GM19023 (cell line): ENCODE measurements around the gene NAA35.
"Not testable (repeated sequence)": the region's sequence is repeated elsewhere in the genome, so short reads cannot be mapped to it uniquely, and the experiment has no call there.

Source experiments
- ATAC-seq: cut with Tn5 transposase; IDR thresholded peaks from one replicate; pipeline ENCODE4 v1.9.1; 2021; ENCODE audit warnings: mild to moderate bottlenecking, moderate library complexity; ENCODE audit not compliant: unreplicated experiment

NAA35 gene

DNA sequence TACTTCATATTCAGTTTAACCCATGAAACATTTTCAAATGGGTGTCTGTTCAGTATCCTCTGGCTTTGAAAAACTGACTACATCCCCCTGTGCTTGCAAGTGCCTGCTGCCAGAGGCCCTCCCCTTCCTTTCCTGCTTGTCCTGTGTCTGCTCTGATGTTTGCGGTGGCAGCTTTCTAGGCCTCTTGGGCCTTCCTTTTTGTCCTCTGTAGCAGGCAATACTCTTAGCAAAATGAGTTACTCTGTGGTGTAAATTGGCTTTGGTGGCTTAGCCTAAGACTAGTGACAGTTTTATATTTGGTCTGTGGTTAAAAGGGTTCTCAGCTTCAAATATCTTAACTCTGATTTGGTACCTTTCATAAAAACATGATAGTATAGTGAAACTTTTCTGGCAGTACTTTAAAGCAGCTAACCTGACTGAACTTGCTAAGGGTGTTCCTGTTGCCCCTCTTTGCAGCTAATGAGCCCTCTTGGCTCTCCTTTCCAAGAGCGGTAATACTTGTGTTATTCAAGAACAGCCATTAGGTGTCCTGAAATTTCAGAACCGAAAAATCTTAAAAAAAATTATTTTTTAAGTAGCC lies 81.8 kb downstream of the NAA35 start:
- no peak for ATAC-seq

DNA sequence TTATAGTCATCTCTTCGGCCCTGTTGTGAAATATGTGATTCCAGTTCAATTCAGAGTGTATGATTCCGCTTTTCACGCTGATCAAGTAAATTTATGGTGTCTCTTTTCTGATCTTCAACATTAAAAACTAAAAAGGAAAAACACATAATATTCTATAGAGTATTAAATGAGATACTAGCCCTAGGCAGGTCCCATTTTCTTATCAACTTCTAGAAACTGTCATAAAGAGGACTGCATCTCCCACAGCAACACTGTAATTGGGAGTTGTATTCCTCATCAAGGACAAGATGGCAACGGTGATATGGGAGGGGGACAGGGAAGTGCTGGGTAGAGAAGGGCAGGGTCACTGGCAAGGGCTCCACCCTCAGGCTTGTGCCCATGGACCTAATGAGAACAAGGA lies 86.8 kb downstream of the NAA35 start:
- no peak for ATAC-seq

GRCh38 chr9:86034863-86035734 lies 94.2 kb downstream of the NAA35 start:
- no peak for ATAC-seq

DNA sequence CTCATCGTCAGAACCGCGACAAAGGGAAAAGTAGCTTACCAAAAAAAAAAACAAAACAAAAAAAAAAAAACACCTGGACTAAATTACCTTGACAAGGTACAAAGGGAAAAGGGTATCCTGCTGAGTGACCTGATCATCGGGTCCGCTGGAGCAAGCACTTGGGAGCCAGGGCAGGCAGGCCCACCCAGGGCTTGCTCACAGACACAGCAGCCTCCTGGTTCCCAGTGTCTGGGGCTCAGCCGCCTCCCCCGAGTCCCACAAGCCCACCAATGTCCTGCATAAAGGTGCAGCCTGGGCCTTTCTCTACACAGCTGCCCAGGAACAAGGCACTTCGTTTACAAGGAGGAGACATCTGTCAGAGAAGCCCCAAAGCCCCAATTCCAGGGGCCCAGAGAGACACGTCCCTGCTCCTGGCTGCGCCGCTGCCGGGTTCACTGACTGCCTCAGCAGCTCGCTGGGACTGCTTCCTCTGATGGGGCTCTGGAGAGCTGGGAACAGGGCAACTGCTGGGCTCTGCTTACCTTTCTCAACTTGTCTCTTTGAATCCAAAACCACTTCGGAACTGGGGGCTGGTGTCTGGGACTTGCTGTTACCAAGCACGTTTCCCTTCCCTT lies 95.0 kb downstream of the NAA35 start:
- ATAC-seq, result no peak

- no peak for ATAC-seq
Measured at GRCh38 chr9:86036555-86036954, 95.6 kb downstream of the NAA35 start.

GRCh38 chr9:86039991-86040860 lies 99.3 kb downstream of the NAA35 start:
- ATAC-seq, result no peak

- no peak for ATAC-seq
Measured at GRCh38 chr9:86040861-86041155, 99.9 kb downstream of the NAA35 start.

DNA sequence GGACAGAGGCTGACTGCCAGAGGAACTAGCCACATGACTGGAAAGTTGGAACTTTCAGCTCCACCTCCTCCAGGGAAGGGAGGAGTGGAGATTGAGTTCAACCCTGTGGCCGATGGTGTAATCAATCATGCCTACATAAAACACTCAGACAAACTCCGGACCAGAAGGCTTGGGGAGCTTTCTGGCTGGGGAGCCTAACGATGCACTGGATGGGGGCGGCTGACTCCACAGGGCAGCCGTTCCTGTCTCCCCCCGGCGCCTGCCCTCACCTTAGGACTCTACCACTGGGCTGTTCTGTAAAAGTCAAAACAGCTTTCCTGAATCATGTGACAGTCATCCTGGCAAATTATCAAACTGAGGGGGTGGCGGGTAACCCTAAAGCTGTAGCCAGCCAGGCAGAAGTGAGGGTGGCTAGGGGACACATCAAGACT lies 100.4 kb downstream of the NAA35 start:
- ATAC-seq, result no peak

- ATAC-seq, result no peak
Measured at GRCh38 chr9:86042199-86042978, 101.4 kb downstream of the NAA35 start.

- no peak for ATAC-seq
Measured at GRCh38 chr9:86043586-86043985, 102.6 kb downstream of the NAA35 start.

DNA sequence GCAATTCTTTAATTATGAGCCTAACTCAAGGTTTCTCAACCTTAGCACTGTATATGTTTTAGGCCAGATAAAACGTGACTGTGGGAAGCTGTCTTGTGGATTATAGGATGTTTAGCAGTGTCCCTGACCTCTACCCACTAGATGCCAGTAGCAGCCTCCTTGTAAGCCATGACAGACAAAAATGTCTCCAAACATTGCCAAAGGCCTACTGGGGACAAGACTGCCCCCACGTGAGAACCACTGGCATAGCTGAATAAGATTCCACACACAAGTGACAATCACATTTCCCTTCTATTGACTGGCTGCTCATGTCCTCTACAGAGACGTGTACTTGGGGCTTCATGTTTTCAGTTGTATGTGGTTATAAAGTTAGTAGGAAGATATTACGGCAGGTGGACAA lies 103.1 kb downstream of the NAA35 start:
- no peak for ATAC-seq

GRCh38 chr9:86045654-86046053 lies 104.7 kb downstream of the NAA35 start:
- no peak for ATAC-seq

DNA sequence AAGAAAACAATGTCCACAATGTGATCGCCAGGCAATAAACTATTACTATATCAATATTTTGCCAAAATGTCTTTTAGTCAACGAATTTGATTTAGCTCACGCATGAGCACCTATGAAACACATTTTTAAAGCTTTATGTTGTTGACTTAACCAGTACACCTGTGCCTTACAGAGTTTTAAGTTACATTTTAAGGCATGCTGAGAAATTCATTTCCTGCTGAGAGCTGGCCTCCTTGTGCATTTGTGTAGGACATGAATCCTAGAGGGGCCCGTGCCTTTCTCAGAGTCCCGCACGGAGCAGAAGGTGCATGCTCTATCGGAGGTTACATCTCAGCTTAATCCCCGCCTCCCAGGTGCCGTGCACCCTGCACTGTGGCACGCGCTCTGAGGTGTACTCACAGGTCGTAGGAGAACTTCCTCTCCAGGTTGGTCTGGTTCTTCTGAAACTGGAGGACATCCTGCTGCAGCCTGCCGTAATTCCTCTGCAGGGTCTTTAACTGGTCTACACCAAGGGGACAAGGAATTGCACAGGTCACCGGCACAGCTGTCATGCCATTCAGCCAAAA lies 105.2 kb downstream of the NAA35 start:
- no peak for ATAC-seq

DNA sequence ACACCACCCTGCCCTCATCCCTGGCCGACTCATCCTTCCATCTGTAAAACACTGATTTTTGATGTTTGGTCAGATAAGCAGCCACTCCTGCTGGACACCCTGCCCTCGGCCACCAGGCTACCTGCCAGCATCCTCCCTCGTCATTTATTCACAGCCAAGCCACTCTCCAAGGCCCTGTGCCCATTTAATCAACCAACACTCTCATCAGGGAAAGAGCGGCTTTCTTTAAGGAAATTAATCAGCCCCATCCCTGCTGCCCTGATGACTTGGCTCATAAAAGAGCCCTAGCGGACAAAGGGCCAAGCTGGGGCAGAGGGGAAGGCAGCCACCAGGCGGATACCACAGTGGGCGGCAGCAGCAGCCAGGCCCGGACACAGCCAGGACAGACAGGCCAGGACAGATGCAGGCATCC lies 106.0 kb downstream of the NAA35 start:
- ATAC-seq, result no peak

DNA sequence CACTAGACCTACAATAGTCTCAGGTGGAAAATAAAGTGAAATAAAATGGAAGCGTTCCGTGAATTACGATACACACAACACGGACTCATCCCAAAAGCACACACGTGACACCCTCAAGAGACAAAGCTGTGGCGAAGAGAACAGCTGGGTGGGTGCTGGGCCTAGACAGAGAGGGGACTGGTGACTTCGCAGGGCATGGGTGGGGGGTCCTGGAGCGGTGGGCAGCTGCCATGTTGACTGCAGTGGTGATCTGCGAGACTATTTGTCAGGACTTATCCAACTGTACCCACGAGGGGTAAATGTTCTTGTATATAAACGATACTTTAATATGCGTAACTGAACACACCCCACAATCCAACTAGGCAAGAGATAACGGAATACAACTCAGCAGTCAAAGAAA lies 106.4 kb downstream of the NAA35 start:
- no peak for ATAC-seq

DNA sequence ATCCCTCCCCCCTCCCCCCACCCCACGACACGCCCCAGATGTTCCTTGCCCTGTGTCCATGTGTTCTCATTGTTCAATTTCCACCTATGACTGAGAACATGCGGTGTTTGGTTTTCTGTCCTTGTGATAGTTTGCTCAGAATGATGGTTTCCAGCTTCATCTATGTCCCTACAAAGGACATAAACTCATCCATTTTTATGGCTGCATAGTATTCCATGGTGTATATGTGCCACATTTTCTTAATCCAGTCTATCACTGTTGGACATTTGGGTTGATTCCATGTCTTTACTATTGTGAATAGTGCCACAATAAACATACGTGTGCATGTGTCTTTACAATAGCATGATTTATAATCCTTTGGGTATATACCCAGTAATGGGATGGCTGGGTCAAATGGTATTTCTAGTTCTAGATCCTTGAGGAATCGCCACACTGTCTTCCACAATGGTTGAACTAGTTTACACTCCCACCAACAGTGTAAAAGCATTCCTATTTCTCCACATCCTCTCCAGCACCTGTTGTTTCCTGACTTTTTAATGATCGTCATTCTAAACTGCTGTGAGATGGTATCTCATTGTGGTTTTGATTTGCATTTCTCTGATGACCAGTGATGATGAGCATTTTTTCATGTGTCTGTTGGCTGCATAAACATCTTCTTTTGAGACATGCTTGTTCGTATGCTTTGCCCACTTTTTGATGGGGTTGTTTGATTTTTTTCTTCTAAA lies 107.2 kb downstream of the NAA35 start:
- not testable (repeated sequence) for ATAC-seq

GRCh38 chr9:86052556-86053468 lies 111.9 kb downstream of the NAA35 start:
- ATAC-seq, result no peak

- ATAC-seq, result no peak
Measured at GRCh38 chr9:86054695-86055094, 113.7 kb downstream of the NAA35 start.
